ENCODE results near the gene SERPINB13.
"Not testable (repeated sequence)": the region's sequence is repeated elsewhere in the genome, so short reads cannot be mapped to it uniquely, and the experiment has no call there.

SERPINB13 gene

DNA sequence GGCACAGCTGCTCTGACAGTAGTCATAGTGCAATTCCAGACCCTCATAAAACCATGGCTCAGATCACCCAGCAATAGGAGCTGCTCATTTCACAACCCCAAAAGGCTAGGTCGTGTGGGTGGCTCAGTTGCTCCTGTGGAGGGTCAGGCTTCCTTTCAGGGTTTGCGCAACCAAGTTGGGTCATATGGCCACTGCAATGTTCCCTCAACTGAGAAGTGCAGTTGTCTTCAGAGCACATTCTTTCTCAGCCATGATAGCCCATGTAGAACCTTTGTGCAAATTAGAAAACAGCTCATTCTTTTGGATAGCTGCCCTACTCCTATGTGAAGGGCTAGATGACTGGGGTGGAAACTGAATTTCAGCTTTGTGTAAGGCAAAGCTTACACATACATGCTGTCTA, 3.2 kb downstream of the SERPINB13 start:
- no peak for DNase-seq

DNA sequence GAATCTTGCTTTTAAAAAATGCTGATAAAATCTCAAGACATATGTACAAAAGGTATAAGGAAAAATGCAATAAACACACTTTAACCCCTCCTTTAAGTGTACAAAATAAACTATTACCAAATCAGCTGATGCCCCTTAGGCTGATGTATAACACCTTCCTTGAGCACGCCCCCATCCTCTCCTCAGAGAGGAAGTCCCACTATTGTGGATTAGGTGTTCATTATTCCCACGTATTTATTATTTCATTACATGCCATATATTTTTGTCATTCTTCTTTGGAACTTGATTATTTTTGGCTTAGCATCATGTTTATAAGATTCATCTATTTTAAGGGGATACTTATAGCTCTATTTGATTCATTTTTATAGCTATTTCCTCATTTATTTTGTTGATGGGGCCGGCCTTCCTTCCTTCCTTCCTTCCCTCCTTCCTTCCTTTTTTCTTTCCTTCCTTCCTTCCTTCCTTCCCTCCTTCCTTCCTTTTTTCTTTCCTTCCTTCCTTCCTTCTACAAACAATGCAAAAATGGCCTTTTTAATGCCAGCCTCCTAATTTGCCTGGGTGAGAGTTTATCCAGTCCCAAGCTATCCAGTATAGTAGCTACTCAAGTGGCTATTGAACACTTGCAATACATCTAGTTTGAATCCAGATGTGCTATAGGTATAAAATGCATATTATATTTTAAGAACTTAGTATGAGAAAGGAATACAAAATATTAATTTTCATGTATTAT, 4.0 kb downstream of the SERPINB13 start:
- DNase-seq: no peak

DNA sequence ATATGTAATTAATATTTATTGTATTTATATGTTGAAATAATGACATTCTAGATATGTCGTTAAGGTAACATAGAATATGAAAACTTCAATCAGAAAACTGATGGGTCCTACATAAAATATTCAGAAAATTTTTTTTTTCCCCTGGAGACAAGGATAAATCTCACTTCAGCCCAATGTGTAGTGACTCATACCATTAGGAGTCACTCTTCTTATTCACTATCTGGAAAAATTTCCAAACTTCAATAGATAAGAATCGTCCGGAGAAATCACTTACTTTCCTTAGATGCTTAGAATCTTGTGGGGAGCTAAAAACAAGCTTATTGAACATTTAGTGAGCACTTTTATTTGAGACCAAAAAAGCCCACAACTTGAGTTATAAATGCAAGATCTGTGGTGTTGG, 4.6 kb downstream of the SERPINB13 start:
- no peak for DNase-seq

DNA sequence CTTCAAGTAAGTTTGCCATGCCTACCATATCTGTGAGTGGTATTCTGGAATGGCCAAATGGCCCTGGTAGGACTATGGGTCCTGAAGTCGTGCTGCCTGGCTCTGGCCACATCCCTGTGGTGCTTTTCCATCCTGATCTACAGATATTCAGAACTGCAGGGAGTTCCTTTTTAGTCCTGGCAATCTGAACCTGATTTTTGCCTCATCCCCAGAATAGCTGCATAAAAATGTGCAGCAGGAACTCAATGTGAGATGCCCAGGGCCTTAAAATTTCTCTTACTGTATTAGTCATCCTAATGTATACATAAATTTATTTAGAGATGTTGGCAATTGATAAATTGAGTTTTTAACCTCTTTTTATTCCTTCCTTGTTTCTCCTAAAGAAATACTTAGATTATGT, 5.3 kb downstream of the SERPINB13 start:
- no peak for DNase-seq

- no peak for DNase-seq
These were observed 9.8 kb downstream of the SERPINB13 start for GRCh38 chr18:63596964-63597363.

DNA sequence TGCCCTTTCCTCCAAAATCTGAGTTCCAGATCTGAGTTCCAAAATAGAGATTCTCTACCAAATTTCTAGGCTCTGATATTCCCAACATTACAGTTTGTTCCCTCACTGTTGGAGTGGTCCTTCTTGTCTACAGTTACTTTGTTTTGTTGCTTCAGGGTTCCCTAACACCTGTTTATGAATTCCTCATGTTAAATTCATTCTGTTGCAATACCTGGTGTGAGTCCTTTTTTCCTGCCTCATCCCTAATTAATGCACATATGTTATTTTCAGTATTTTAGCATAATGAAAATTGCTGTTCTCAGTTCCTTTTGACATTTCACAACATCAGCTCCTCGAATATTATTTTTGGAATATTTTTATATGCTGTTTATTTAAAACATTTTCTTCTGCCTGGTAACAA, 16.2 kb downstream of the SERPINB13 start:
- DNase-seq: no peak

DNA sequence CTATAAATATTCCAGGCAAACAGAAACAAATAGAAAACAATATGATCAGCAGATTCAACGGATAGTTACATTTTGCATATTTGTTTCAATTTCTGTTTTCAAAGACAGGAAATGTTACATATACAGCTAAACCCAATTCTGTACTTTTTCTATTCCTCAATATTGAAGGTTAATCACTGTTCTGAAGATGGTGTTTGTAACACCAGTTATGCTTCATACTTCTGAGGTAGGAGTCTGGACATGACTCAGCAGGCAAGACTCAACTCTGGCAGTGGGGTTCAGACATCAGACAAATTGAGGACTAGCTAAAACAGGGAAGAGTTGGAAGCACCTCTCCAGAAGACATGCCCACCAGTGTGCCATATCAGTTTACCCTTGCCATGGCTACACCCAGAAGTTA, 16.6 kb downstream of the SERPINB13 start:
- DNase-seq: no peak

DNA sequence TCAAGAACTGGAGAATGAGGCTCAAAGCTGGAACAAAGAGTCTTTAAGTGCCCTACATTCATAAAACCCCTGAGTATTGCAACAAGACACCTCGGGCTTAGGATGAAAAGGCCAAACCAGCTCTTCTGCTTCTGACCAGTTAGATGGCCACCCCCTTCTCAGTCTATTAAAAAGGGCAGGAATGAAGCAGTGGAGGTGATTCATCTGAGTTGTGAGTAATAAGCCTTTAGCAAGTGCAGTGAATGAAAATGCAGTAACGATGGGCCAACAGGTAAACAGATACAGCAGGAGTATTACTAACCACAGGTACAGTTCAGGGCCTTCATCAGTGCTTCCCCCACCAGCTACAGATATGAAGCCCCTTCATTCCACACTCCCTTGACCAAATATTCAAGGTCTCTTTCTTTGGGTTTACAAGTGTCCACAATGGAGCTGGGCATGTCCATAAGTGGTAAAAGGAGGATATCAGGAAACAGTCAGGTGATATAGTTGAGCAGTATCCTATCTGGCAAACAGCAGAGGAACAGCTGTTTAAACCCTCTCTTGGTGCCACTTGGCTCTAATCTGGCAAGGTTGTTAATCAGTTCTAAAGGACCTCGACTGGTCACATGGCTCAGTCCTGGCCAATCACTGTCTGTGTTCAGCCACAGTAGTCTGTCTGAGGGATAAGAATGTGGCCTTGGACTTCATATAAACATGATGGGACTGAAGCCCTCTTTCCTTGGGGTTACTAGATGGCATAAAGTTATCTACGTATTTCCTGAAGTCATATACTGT, 17.8 kb downstream of the SERPINB13 start:
- DNase-seq: no peak

- DNase-seq: no peak
These were observed 19.4 kb downstream of the SERPINB13 start for GRCh38 chr18:63606526-63606925.

- no peak for DNase-seq
These were observed 26.3 kb downstream of the SERPINB13 start for GRCh38 chr18:63613420-63613819.

DNA sequence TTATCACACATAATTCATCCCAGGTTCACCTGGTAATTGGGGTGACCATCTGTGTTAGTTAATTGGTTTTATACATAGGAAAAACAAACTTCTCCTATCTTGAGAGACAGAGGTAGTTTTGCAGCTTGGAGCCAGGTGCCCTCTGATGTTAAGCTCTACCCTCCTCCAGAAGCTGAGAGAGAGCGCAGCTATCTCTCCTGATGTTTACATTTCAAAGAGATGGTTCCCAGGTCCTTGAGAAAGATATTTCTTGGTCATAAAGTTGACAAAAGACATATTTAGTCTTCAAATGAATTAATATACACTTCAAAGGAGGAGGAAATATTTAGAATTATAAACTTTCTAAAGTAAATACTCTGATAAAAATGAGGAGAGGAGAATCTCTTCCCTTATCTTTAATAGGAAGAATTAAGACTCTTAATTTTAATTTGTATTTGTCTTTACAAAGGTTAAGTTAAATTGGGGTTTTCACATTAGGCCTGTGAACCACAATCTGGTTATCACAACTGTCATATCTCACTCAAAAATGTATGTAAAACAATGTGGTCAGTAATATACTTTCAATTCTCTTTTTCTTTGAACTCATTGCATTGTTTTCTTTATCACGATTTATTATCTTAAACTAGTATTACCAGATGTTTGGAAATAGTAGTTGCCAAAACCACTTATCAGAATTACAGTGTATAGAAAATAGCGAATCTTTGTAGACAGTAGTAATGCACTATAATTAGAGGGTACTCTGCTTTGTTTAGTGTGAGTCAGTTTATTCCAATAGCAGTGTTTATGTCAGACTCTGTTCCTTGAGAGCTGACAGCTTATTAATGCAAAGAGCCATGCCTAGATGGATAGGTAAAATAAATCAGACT, 30.1 kb downstream of the SERPINB13 start:
- DNase-seq: no peak

DNA sequence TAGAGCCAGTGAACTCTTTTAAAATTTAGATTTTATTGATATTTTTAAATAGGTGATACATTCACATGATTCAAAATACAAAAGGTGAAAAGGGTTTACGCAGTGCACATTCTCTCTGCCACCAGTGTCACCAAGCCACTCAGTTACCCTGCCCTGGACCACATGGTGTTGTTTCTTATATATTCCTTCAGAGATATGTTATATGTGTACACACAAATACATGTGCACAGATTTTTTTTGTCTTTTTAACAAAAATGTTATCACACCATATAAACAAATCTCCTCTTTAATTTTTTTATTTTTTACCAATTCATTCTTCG, 30.7 kb downstream of the SERPINB13 start:
- DNase-seq: no peak

- no peak for DNase-seq
These were observed 32.5 kb downstream of the SERPINB13 start for GRCh38 chr18:63619661-63620060.

DNA sequence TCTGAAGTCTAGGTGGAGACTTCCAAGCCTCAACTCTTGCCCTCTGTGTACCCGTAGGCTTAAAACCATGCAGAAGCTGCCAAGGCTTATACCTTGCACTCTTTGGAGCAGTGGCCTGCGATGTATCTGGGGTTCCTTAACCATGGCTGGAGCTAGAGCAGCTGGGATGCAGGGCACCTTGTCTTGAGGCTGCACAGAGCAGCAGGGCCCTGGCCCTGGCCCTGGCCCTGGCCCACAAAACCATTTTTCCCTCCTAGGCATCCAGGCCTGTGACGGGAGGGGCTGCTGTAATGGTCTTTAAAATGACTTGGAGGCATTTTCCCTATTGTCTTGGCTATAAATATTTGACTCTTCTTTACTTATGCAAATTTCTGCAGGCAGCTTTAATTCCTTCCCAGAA, 37.7 kb downstream of the SERPINB13 start:
- DNase-seq: no peak

GRCh38 chr18:63626431-63626830, 39.3 kb downstream of the SERPINB13 start:
- no peak for DNase-seq

GRCh38 chr18:63627819-63628218, 40.7 kb downstream of the SERPINB13 start:
- no peak for DNase-seq

GRCh38 chr18:63637703-63638102, 50.6 kb downstream of the SERPINB13 start:
- no peak for DNase-seq

- DNase-seq: not testable (repeated sequence)
These were observed 54.1 kb downstream of the SERPINB13 start for GRCh38 chr18:63641157-63641680.

- DNase-seq: not testable (repeated sequence)
These were observed 55.7 kb downstream of the SERPINB13 start for GRCh38 chr18:63642668-63643356.

DNA sequence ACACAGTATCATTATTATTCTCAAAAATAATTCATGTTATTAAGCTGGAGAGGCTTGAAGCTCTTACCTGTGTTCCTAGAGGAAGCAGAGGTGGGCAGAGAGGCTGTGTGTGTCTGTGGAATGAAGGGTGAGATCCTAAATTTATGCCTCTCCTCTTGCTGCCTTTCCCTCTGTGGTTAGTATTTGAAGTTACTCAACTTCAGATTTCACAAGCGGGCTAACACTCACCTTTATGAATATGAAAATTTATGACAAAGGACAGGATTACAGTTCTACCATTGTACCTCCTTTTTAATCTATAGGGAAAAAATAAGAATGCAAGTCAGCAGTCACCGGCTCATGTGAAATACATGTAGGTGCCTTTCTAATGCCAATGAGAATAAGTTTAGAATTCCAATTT, 57.0 kb downstream of the SERPINB13 start, which contains the start of gene SERPINB4:
Gene SERPINB4 (minus strand): TSS at position 115 of the 400 bp plus-strand sequence. CDS start 679 bp downstream, outside the sequence.
- not testable (repeated sequence) for DNase-seq

- not testable (repeated sequence) for DNase-seq
These were observed 57.6 kb downstream of the SERPINB13 start for GRCh38 chr18:63644694-63645093.

GRCh38 chr18:63646936-63647335, 59.8 kb downstream of the SERPINB13 start:
- no peak for DNase-seq

Measured in right kidney (tissue), 1 donor.